DMS153 (cell line): ENCODE measurements around the gene KIF3C.
"Not testable (repeated sequence)": the region's sequence is repeated elsewhere in the genome, so short reads cannot be mapped to it uniquely, and the experiment has no call there.

Experiments
- DNase-seq: peaks from one replicate; lab custom pipeline; 2025; lab: John Stamatoyannopoulos, UW

The KIF3C gene

DNA sequence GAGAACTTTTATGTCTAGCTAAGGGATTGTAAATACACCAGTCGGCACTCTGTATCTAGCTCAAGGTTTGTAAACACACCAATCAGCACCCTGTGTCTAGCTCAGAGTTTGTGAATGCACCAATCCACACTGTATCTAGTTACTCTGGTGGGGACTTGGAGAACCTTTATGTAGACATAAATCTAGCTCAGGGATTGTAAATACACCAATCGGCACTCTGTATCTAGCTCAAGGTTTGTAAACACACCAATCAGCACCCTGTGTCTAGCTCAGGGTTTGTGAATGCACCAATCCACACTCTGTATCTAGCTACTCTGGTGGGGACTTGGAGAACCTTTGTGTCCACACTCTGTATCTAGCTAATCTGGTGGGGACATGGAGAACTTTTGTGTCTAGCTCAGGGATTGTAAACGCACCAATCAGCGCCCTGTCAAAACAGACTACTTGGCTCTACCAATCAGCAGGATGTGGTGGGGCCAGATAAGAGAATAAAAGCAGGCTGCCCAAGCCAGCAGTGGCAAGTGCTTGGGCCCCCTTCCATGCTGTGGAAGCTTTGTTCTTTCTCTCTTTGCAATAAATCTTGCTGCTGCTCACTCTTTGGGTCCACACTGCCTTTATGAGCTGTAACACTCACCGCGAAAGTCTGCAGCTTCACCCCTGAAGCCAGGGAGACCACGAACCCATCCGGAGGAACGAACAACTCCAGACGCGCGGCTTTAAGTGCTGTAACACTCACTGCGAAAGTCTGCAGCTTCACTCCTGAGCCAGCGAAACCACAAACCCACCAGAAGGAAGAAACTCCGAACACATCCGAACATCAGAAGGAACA, 66.1 kb downstream of the KIF3C start:
- DNase-seq = not testable (repeated sequence)

- DNase-seq = not testable (repeated sequence)
Measured at GRCh38 chr2:25915411-25915810, 66.9 kb downstream of the KIF3C start.

- not testable (repeated sequence) for DNase-seq
Measured at GRCh38 chr2:25913696-25913973, 68.7 kb downstream of the KIF3C start.

DNA sequence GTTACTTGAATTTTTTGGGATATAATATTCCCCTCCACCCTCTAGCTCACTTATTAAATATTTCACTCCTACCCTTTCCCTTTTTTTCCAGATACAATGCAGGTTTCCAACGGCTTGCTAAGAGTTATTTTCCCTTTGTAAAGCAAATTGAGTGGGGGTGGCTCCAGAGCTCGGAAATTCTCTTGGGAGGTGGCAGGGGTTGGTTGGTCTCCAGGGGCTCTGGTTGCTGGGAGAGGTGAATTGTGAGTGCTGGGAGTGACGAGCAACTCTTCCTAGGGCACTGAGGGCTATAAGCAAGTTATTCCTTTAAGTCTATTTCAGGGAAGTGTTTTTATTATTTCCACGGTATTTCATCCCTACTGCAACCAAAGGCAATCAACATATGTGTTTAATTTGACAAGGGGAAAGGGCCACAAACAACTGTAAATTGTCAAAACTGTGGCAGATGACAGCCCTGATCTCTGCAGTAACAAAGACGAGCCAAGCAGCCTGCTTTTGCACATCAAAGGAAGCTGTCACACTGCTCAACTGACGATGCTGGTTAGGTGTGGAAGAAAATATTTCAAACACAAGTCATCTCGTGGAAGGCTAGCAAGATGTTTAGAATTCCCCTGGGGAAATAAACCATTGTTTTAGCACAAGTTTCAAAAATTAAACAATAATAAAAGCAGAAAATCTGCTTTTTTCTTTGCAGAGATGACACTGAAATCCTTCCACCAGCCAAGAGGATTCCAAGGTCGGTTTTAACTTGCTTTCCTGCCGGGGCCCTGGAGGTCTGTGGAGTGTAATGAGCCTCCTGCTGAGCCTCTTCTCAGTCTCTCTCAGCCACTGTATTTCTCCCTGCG, 69.2 kb downstream of the KIF3C start:
- DNase-seq = no peak

DNA sequence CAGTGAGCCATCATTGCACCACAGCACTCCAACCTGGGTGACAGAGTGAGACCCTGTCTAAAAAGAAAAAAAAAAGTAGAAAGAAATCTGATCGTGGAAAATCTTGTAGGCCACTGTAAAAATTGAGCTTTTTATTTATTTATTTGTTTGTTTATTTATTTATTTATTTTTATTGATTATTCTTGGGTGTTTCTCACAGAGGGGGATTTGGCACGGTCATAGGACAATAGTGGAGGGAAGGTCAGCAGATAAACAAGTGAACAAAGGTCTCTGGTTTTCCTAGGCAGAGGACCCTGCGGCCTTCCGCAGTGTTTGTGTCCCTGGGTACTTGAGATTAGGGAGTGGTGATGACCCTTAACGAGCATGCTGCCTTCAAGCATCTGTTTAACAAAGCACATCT, 72.7 kb downstream of the KIF3C start:
- DNase-seq = not testable (repeated sequence)

DNA sequence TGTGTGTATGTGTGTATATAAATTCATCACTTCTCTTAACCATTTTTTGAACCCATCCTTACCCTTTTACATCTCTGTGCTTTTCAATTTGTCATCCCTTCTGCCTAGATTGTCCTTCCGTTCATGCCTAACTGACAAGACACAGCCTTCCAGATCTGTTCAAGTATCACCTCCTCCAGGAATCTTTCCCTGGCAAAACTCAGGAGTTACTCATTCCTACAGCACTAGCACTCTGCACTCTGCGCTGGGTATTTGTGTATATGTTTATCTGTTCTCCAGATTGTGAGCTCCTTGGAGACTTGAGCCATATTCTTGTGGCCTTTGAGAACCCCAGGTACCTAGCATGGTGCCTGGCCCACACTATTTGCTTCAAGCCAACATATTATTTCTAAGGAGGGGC, 77.2 kb downstream of the KIF3C start:
- no peak for DNase-seq

- no peak for DNase-seq
Measured at GRCh38 chr2:25903216-25903776, 79.0 kb downstream of the KIF3C start.

- no peak for DNase-seq
Measured at GRCh38 chr2:25899404-25899970, 82.8 kb downstream of the KIF3C start.

DNA sequence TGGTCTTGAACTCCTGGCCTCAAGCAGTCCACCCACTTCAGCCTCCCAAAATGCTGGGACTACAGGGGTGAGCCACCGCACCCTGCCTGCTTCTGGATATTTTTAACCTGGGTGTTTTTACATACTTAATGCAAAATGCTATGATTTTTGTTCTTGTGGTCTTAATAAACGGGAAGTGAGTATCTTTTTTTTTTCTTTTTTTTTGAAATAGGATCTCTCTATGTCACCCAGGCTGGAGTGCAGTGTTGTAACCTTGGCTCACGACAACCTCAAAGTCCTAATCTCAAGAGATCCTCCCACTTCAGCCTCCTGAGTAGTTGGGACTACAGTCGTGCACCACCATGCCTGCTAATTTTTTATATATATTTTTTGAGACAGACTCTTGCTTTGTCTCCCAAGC, 84.8 kb downstream of the KIF3C start:
- DNase-seq = no peak

- DNase-seq = not testable (repeated sequence)
Measured at GRCh38 chr2:25896308-25896707, 86.0 kb downstream of the KIF3C start.

- DNase-seq = no peak
Measured at GRCh38 chr2:25895610-25896009, 86.7 kb downstream of the KIF3C start.

DNA sequence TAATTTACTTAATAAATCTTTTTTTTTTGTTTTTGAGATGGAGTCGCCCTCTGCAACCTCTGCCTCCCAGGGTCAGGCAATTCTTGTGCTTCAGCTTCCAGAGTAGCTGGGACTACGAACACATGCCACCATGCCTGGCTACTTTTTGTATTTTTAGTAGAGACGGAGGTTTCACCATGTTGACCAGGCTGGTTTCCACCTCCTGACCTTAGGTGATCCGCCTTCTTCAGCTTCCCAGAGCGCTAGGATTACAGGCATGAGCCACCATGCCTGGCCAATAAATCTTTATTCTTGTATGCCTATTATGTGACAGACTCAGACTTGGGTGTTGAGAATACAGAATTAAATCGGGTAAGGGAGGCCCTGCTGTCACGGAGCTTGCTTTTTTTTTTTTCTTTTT, 87.3 kb downstream of the KIF3C start:
- no peak for DNase-seq

DNA sequence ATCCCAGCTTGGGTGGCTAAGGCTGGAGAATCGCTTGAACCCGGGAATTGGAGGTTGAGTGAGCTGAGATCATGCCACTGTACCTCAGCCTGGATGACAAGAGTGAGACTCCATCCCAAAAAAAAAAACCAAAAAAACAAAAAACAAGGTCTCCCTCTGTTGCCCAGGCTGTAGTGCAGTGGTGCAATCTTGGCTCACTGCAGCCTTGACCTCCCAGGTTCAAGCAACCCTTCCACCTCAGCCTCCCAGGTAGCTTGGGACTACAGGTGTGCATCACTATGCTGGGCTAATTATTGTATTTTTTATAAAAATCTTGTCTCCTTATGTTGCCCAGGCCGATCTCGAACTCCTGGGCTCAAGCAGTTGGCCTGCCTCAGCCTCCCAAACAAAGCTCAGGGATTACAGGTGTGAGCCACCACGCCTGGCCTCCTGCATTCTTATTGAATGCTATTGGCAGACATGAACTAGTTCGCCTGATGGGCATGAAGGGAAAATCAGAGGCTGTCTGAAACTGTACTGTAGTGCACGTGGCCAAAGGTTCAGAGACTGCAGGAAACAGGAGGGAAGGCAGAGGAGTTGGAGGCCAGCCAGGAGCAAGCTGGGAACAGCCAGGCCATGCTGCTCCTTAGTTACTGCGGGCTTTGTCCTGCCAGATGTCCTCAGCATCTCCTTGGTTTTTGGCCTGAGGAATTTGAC, 88.0 kb downstream of the KIF3C start:
- no peak for DNase-seq

DNA sequence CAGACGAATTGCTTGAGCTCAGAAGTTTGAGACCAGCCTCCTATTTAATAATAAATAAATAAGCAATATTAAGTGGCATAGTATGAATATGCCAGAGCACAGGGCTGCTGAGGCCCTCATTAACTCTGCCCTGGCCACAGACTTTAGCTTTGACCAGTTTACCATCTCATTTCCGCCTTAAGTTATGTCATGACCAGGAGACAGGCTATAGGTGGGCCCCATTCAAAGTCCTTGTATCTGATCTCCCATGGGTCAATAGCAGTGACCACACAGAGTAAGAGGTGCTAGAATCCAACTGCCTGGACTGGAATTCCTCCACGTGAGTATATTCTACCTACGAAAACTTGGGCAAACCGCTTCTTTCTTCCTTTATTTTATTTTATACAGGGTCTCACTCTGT, 90.6 kb downstream of the KIF3C start:
- DNase-seq = no peak

DNA sequence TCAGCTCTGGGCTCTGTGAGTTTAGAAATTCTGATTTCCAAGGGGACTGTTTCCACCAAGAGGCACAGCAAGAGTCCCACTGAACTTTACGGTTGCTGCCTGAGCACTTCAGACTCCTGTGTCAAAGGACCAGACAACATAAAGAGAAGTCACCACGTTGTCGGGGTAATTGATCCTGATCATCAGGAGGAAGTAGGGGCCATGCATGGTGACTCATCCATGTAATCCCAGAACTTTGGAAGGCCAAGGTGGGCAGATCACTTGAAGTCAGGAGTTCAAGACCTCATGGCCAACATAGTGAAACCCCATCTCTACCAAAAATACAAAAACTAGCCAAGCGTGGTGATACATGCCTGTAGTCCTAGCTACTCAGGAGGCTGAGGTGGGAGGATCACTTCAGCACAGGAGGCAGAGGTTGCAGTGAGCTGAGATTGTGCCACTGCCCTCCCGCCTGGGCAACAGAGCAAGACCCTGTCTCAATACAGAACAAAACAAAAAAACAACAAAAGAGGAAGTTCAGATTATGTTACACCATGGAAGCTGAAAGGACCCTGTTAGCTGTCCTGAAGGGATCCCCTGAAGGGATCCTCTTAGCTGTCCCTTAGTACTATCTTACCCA, 94.6 kb downstream of the KIF3C start:
- no peak for DNase-seq

- no peak for DNase-seq
Measured at GRCh38 chr2:25885933-25886332, 96.4 kb downstream of the KIF3C start.

DNA sequence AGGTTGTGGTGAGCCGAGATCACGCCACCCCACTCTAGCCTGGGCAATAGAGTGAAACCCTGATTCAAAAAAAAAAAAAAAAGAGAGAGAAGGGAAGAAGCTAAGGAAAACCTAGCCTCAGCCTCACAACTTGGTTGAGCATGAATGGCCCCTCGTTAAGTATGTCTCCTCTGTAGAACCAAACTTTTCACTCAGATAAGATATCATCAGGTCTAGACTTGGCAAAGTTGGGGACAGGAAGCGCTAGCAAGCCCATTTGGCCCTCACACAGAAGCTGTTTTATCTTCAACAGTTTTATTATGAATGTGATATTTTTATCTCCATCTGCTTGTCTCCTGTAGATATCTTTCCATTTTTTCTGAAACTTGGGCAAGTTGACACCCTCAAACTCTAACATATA, 100.5 kb downstream of the KIF3C start:
- no peak for DNase-seq

DNA sequence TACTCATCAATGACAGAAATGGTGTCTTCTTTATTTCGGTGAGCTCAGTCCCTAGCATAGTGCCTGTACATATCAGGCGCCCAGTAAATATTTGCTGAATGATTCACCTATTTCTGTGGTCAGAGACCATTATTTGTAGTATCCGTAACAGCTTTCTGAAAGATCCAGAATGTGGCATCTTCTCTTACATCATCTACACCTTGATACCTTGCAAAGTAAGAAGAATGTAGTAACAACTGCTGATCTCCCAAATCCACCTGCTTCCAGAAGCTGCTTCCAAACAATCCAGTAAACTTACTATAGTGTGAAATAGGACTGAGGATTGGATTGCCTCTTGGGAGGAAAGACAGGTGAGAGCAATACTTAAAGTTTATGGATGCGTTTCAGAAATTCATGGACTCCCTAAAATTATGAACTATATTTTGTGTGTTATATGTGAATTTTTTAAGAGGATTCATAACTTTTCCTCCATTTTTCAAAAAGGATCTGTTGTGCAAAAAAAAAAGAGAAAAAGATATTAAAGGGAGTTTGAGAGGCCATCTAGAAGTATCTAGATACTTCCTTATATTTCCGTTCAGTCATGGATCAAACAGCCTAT, 103.1 kb downstream of the KIF3C start:
- no peak for DNase-seq

- peak; percentile 98 for DNase-seq
Measured at GRCh38 chr2:25878361-25879132, 103.8 kb downstream of the KIF3C start, which contains the start of gene ASXL2. TSS of gene ASXL2 (minus strand) at chr2:25878487. CDS start at chr2:25878222, 265 bp downstream.
